Stimulated activated CD4-positive, alpha-beta T cell treated with anti-CD3 and anti-CD28 coated beads, Interleukin-2, amount 100 ng/mL, for 4 hours (primary cell): ENCODE data around the gene CRISPLD2.

Source experiments
- DNase-seq: peaks from one replicate; pipeline ENCODE4 v3.0.0-alpha.2; 2020; ENCODE audit warnings: low read depth

CRISPLD2 gene

DNA sequence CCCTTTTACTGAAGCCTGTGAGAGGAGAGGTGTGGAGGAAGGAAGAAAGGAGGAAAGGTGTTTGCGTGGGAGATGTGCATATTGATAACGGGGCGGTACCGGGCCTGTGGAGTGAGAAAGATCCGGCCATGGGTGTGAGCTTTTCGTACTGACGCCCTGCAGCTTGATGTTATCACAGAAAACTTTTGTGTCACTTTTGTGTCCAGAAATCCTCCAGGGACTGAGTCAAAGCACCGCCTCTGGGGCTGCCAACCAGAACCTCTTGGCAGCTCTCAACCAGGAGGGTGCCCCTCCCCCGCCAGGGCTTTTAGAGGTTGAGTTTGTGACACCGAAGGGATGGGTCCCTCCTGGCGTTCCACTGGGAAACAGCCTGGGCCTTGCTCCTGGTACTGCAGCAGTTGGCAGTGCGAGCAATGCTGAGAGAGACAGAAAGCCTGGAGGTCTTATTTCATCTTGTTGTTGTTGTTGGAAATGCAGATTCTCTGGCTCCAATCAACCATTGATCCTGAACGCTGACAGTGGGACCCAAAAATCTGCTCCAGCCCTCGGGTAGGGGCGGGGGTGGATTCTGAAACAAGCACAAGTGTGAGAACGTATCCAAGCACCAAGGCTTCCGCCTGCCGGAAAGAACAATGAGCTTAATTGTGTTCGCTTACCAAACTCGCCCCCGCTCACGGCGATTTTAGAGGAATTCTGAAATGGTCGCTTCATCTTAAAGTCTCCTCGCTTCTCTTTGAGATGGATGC is 65.0 kb downstream of the CRISPLD2 start:
- DNase-seq, result no peak

DNA sequence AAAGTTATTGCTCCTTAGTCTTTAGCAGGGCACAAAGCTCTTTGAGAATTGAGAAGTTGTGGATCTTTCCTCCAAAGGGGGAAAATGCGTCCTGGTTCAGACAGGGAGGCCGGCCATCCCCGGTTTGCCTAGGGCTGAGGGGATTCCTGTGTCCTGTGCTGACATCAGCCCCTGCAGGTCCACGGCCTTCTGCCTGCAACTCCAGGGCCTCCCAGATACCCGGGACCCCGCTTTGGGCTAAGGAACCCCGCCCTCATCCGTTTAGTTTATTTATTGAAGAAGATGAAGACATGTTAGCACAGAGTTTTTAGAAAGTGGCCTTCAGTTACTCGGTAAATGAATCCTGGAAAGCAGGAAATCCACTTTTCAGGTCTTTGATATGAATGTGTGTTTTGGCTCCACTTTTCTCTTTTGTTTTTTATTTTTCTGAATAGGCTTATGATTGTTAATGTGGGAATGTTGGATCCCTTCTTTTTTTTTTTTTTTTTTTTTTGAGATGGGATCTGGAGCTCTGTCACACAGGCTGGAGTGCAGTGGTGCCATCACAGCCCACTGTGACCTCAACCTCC is 65.6 kb downstream of the CRISPLD2 start:
- no peak for DNase-seq

DNA sequence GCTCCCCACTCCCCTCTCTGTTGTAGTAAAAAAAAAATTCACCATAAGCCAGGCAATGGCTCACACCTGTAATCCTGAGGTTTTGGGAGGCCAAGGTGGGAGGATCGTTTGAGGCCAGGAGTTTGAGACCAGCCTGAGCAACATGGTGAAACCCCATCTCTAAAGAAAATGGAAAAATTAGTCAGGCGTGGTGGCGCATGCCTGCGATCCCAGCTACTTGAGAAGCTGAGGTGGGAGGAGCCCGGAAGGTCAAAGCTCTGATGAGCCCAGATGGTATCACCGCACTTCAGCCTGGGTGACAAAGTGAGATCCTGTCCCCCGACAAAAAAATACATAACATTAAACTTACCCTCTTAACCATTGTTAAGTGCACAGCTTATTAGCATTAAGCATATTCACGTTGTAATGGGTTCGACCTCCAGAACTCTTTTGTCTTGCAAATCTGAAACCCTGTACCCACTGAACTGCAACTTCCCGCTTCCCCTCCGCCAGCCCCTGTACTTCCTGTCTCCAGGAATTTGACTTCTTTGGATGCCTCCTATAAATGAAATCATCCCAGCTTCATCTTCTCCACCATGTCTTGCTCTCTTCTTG is 66.8 kb downstream of the CRISPLD2 start:
- DNase-seq, result no peak

DNA sequence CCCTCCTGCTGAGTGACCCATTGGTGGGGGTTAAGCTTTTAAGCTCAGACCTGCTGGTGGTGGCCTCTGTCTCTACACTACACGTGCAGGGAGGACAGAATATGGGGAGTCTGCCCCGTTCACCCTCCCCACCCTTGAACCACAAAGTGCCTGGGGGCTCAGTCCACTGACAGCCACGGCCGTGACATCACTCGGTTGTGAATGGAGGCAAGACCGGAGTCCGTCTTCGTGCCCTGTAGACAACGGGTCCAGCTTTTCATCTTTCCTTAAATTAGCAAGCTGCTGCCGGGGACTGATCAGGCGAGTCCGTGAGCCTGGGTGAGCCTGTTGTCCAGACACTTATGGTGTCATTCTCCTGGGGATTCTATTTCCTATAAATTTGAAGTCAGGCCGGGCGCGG is 67.4 kb downstream of the CRISPLD2 start:
- DNase-seq, result no peak

DNA sequence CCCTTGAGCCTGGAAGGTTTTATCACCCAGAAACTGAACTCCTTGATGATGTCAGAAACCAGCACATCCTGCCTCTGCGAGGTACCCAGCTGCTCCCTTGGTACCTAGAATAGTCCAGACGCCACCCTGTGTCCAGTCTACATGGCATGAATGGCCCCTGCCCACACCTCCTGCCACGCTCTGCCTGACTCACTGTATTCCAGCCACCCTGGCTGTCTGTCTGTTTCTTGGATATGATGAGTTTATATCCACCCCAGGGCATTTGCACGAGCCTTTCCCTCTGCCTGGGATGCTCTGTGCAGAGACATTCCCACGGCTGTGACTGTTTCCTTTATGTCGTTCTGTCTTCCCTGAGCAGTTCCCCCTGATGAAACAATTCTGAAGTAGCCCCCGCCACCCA is 68.7 kb downstream of the CRISPLD2 start:
- DNase-seq, result no peak

DNA sequence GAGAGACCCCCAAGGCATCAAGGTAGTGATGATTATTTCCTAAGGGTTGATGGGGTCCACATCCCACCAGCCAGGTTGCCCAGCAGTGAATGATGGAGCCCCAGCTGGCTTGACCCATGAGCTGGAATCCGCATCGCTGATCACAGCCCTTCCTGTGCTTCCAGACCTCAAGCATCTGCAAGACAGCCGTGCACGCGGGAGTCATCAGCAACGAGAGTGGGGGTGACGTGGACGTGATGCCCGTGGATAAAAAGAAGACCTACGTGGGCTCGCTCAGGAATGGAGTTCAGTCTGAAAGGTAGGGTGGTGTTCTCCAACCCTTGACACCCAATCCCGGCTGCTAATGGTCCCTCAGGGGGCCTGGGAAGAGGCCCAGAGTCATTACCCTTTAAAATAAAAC is 69.3 kb downstream of the CRISPLD2 start:
- no peak for DNase-seq

DNA sequence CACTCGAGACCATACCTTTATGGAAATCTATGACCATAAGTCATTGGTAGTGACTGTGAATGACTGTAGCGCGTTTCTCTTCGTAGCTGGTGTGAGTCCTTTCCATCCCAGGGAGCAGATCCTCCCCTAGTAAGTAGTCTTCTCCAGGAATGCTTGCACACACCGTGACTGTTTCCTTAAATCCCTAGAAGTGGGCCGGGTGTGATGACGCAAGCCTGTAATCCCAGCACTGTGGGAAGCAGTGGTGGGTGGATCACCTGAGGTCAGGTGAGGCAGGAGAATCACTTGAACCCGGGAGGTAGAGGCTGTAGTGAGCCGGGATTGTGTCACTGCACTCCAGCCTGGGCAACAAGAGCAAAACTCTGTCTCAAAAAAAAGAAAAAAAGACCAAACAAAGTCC is 70.6 kb downstream of the CRISPLD2 start:
- DNase-seq, result no peak

DNA sequence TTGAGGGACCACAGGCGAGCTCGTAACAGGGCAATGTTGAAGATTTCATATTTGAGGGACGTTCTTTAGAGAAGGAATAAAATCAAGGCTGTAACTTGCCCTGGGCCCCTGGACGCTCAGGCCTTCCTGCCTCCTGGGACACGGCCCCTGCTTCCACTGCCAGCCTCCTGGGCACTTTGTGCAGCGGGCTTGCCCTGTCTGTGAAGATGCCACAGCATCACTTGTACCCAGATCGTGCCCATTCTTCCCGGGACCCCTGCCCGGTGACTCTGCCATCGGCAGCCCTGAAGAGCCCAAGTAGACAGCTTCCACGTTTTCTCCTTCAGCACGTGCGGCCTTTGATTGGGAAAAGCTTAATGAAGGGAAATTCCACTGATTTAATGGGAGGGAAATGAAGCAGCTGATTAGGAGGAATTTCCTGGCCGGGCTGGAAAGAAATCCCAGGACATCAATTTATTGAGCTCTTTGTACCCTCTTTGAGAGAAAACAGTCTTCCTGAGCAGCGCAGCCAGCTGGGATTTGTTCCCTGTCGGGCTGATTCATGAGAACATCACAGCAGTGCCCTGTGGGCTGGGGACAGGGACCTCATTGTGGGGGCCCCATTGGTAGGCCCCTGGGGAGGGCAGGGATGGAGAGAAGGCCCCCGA is 71.5 kb downstream of the CRISPLD2 start:
- no peak for DNase-seq

DNA sequence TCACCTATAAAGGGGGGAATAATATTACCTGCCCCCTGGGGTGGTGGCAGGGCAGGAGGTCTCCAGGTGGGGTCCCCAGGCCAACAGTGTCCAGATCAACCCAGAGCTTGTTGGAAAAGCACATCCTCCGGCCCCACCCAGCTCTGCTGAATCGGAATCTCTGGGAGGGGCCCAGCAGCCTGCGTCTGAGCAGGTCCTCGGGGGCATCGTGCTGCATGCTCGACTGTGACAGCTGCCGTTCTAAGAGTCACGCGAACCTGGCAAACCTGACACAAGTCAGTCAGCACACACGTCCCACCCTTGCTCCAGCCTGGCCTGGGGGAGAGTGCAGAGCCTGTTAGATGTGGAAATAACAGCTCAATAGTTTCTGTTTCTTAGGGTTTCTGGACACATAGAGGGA is 72.3 kb downstream of the CRISPLD2 start:
- no peak for DNase-seq

DNA sequence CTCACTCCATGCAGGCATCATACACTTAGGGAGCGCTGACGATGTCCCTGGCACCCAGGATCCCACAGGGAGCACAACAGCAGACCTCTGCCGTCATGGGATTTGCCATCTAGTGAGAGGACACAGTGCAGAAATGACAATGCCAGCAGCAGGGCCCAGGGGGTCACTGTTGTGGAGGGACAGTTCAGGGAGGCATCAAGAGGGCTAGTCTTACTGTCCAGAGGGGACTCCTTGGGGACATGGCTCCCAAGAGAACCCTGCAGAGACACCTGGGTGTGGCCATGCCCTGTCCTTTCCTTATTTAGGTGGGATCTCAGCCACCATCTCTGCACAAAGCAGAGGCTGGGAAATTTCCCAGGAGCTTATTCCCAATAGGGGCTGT is 73.7 kb downstream of the CRISPLD2 start:
- no peak for DNase-seq

DNA sequence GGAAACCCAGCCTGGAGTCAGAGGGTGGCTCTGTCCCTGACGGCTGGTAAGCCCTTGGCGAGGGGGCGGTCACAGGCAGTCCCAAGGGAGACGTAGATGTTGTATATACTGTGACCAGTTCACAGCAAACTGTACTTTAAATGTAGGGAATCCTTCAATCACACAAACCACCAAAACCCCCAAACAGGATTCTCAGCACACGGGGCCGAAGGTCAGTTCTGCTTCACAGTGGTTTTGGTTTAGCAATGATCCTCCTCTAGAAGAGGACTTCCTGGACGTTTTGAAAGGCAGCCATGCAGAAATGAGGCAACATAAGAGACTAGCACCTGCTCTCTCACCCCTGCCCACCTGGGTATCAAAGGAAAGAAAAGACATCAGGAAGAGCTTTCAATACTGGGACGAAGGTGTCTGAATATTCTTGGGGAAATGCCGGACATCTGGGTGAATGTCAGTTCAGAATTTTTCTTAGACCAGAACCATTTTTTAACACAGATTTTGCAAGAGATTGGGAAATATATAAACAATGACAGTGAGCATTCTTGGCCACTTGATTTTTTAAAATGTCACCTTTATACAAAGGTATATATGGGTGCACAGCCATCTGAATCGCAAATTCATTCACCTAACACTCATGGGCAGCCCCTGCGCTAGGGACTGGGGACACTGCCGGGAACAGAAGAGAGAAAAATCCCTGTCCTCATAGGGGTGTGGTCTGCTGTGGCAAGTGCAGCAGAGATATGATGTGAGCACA is 74.2 kb downstream of the CRISPLD2 start:
- DNase-seq, result no peak

DNA sequence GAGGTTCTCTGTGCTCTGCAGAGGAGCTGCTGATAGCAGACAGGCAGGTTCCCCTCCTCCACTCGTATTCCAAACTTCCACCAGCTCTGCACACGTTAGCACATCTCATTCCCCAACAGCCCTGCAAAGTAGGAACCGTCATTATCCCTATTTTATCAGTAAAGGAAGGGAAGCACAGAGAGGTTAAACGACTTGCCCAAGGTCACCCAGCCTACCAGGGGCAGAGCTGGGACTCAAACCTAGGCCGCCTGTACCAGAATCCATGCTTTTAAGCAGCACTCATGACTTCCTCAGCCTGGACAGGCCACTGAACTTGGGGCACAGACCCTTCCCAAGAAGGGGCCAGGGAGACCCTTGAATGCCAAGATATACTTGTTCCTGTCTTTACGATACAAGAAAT is 75.2 kb downstream of the CRISPLD2 start:
- no peak for DNase-seq

DNA sequence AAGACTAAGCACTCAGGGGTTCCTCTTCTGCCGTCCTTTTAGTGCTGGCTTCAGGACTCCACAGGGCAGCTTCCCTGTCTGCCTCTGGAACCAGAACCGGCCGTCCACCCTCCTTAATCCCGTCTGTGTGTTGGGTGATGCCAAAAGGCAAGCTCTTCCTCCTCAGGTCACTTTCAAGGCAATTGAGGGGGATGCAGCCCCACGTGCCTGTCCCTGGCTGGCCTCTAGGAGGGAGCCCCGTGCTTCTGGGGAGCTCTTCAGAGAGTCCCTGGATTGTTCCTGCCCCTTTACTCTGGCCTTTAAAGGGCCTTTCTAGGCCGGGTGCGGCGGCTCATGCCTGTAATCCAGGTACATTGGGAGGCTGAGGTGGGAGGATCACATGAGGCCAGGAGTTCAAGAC is 77.1 kb downstream of the CRISPLD2 start:
- DNase-seq, result no peak

DNA sequence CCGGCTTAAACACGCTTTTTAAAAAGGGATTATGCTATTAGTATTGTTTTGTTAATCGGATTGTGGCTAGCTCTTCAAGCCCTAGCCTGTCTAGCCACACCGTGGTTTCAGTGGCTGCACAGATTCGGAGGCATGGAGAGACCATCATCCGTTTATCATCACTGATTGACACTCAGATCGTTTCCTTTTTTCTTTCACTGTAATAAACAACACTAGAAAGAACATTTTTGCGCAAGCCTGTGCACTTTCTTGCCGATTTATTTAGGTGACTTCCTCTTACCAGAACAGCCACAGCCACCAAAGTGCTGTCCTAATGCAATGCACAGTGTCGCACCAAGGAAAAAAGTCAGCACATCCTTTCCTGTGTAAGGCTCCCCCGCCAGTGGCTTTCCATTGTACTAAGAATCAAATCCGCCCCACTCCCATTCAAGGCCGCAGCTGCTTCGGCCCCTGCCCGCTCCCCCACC is 78.2 kb downstream of the CRISPLD2 start:
- no peak for DNase-seq

DNA sequence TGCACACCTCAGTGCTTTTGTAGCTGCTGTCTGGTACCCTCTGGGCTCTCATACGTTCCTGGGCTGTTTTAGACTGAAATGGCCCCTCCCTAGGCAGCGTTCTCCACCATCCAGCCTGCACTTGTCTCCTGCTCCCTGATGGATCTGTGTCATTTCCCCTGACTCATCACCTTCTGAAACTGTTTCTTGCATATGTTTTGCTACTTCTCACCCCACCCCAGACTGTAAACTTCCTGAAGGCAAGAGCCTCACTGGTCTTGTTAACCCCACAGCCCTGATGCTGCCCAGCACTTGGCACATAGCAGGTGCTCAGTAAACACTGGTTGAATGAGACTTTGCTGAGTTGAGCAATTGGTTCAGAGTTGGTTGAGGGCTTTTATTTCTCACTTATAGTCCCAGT is 78.7 kb downstream of the CRISPLD2 start:
- no peak for DNase-seq

DNA sequence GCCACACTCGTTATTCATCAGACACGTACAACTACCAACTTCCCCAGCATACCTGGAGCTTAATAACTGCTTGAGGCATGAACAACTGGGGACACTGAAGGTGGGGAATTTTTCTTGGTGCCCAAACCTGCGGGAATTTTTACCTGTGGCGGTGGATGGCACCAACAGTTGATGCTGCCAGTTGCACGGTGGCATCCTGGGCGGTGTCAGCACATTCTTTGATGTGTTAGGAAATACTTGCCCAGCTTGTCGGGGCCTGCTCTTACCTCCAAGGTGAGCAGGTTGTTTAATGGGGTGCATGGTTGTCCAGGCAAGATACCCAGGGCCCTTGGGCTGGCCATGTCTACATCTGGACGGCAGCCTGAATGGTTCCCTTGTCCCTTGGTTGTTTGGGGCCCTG is 79.6 kb downstream of the CRISPLD2 start:
- no peak for DNase-seq

DNA sequence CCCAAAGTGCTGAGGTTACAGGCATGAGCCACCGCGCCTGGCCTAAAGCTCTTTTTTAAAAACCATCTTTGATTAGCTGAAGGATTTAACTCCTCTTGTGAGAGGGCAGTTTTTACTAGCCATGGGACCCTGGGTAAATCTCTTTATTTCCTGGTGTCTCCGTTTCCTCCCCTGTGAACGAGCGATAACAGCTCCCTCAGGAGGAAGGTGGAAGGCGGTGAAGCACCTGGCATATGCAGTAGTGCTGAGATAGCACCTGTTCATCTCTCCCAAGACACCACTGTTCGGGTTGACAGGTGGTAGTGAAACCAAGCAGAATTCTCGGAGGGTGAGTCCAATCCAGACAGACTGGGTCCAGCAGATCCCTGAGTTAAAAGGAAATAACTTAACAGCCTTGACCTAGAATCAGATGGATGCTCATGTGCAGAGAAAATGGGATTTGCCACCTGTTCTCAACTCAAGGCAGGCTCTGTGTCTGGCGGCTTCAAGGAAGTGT is 86.2 kb downstream of the CRISPLD2 start:
- no peak for DNase-seq

DNA sequence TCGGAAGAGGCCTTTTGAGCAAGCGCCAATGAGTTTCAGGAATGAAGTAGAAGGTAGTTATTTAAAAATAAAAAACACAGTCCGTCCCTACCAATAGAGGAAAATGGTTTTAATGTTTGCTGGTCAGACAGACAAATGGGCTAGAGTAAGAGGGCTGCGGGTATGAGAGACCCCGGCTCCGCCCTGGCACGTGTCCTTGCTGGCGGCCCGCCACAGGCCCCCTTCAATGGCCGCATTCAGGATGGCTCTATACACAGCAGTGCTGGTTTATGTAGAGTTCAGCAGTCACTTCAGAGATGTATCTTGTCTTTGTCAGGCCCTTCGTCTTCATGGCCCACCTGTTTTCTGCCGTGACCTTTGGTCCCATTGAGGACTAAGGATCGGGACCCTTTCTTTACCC is 87.3 kb downstream of the CRISPLD2 start:
- no peak for DNase-seq

DNA sequence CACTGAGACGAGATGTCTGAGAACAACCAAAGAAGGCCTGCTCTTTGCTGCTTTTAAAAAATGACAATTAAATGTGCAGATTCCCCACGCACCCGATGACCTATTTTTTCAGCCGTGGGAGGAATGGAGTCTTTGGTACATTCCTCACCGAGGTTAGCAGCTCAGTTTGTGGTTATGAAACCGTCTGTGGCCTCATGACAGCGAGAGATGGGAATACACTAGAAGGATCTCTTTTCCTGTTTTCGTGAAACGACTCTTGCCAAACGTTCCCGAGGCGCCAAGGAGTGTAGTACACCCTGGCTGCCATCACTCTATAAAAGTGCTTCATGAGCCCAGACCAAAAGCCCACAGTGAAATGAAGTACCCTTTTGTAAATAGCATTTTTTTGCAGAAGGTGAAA is 87.8 kb downstream of the CRISPLD2 start:
- no peak for DNase-seq

DNA sequence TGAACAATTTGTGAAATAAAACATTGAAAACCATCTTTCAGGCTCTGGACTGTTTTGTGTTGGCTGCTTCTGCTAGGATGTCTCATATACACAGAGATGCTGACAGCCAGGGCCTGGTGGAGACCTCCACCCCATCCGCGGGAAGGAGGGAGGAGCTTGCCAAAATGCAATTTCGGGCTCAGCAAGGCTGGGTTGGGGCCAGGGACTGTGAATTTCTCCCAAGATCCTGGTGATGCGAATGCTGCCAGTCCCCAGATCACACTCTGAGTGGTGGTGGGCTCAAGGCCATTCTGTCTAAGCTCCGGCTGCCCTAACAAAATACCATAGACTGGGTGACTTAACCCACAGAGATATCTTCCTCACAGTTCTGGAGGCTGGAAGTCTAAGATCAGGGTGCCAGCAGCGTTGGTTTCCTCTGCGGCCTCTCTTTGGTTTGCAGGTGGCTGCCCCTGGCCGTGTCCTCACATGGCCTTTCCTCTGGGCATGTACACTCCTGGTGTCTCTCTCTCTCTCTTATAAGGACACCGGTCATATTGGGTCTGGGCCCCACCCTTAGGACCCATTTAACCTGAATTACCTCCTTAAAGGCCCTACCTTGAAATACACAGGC is 89.8 kb downstream of the CRISPLD2 start:
- DNase-seq, result no peak

DNA sequence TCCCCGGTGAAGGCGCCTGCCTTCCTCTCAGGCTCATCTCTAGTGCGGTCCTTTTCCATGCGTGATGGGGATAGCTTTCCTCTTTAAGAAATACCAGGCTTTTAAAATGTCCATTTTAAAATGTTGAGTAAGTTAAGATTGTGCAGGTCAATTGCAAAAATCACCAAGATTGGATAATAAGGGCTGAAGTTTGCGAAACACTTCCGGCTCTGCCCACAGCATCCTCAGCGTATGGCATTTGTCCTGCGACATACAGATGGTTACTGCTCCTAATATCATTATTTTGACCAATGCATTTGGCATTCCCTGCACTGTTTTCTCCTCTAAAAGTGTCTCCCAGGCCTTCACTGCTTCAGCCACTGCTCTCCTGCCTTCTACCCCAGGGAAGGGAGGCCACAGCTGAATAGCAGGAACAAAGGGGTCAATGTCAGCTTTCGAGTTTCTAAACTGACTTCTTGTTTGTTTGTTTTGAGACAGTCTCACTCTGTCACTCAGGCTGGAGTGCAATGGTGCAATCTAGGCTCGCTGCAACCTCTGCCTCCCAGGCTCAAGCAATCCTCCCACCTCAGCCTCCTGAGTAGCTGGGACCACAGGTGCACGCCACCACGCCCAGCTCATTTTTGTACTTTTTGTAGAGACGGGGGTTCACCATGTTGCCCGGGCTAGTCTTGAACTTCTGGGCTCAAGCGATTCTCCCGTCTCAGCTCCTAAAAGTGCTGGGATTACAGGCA is 91.9 kb downstream of the CRISPLD2 start:
- no peak for DNase-seq
